HUES64 (cell line): ENCODE results near the gene HDAC10. TPM values are rescaled to one million over a fixed set of nuclear protein-coding genes. Genes with fewer than 3 reads are reported as not detected.

Experiments
- H3K27ac ChIP-seq: 2 replicates; pipeline ENCODE4 v1.7.0; 2013; ENCODE audit warnings: low read depth, low read length, inconsistent platforms
- H3K27me3 ChIP-seq: 2 replicates; pipeline ENCODE4 v1.6.1; 2013; ENCODE audit warnings: mild to moderate bottlenecking, low read length; ENCODE audit not compliant: insufficient read depth
- H3K36me3 ChIP-seq: 2 replicates; pipeline ENCODE4 v1.6.1; 2013; ENCODE audit warnings: mild to moderate bottlenecking, low read length; ENCODE audit not compliant: insufficient read depth
- H3K4me1 ChIP-seq: 2 replicates; pipeline ENCODE4 v1.6.1; 2013; ENCODE audit warnings: mild to moderate bottlenecking, low read length, moderate library complexity; ENCODE audit not compliant: insufficient read depth
- H3K4me3 ChIP-seq: 2 replicates; pipeline ENCODE4 v1.5.1; 2013; ENCODE audit warnings: mild to moderate bottlenecking, low read length, moderate library complexity
- H3K9ac ChIP-seq: 2 replicates; pipeline ENCODE4 v1.6.1; 2013; ENCODE audit warnings: mild to moderate bottlenecking, low read depth, low read length
- H3K9me3 ChIP-seq: 2 replicates; pipeline ENCODE4 v1.6.1; 2013; ENCODE audit warnings: low read depth, low read length; ENCODE audit not compliant: insufficient read depth
- WGBS: fragments of 150-250, 120-280 bp; methylation state at CpG from one replicate; pipeline ENCODE4 v1.1.7; 2013; ENCODE audit warnings: missing lambda C conversion rate; 5-methylcytosine and 5-hydroxymethylcytosine counted together
- polyA plus RNA-seq, 2 experiments: library from polyadenylated mRNA; stranded (reverse); fragments of 50-300 nt; gene quantifications; one replicate each; pipeline ENCODE4 v1.2.3, GENCODE V29; 2013

HDAC10 gene, protein sequence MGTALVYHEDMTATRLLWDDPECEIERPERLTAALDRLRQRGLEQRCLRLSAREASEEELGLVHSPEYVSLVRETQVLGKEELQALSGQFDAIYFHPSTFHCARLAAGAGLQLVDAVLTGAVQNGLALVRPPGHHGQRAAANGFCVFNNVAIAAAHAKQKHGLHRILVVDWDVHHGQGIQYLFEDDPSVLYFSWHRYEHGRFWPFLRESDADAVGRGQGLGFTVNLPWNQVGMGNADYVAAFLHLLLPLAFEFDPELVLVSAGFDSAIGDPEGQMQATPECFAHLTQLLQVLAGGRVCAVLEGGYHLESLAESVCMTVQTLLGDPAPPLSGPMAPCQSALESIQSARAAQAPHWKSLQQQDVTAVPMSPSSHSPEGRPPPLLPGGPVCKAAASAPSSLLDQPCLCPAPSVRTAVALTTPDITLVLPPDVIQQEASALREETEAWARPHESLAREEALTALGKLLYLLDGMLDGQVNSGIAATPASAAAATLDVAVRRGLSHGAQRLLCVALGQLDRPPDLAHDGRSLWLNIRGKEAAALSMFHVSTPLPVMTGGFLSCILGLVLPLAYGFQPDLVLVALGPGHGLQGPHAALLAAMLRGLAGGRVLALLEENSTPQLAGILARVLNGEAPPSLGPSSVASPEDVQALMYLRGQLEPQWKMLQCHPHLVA
- 11.0 TPM for polyA plus RNA-seq (2013, experiment 1 of 2)
- 11.8 TPM for polyA plus RNA-seq (2013, experiment 2 of 2)

DNA sequence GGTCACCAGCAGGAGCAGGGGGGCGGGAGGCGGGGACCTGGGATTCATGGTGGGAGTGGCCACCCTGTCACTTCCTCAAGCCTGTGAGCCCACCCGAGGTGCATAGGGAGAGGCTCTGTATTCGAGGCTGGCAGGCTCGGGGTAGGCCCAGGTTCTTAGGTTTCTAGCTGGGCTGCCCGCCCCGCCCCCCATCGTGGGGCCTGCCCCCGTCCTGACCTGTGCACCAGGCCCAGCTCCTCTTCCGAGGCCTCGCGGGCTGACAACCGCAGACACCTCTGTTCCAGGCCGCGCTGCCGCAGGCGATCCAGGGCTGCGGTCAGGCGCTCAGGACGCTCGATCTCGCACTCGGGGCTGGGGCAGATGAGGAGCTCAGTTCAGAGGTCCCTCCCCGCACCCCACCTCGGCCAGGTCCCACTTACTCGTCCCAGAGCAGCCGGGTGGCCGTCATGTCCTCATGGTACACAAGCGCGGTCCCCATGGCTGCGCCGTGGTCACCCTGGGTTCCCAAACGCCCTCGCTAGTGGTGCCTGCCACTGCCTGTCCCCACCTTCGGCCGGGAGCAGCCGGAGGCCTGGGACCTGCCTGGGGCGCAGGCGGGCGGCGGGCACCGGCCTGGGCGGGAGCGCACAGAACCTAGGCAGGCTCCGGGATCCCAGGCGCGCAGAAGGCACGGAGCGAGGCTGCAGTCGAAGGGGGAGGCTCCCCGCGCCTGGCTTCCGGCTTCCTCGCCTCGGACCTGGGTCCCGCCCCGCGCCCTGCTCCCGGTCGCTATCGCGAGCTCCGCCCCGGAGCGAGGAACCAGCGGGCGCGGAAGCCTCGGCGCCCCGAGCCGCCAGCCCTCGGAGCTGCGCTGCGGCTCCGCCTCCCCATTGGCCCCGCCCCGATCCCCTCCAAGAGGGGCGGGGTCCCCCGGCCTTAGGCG is at the start of gene HDAC10:
Gene HDAC10, minus strand, starts transcription at position 711 of the 922 bp plus-strand sequence. Its CDS starts 233 bp downstream, at position 478.
- WGBS, result 2% methylated on average over 81 of the region's 81 CpGs
- Histone ChIP-seq H3K27ac (peak within 1 kb of the TSS; percentile 54; the same call in 1 of the 2 replicates), H3K27me3 (no peaks in the 10 kb centered on the region), H3K4me3 (peak within 1 kb of the TSS; percentile 72), H3K9me3 (no peaks in the 10 kb centered on the region), H3K9ac (peak within 1 kb of the TSS; percentile 76), H3K4me1 (no peaks in the 10 kb centered on the region), H3K36me3 (peaks cover 9% of the 10 kb centered on the region)

DNA sequence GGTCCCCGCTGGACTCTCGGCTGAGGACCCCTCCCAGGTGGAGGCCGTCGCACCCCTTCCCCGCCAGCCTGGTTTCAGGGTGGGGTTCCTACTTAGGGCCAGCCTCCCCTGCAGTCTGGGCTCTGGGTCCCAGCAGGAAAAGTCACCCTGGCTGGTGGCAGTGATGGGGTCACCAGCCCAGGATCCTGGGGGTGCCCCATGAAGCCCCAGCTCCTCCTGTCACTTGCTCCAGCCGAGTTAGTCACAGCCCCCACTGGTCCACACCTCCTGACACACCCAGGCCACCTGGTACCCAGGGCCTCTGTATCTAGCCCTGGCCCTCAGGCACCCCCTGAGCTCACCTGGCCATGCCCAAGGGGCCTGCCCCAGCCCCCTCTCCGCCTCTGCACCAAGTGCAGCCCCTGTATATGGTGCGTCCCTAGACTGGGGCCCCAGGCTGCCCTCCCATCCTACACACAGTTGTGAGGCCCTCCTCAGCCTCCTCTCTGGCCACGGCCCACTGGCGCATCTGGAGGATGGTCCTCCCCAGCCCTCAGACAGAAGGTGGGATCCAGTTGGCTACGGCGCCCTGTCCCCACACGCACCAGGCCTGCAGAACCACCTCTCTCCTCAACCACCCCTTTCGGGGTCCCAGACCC is 49.7 kb upstream of the HDAC10 start:
- Histone ChIP-seq H3K9me3 (no peaks in the 10 kb centered on the region), H3K36me3 (no peaks in the 10 kb centered on the region), H3K4me3 (peak overlapping the region; percentile 47; the same call in 1 of the 2 replicates), H3K27me3 (peaks cover 5% of the 10 kb centered on the region), H3K4me1 (peaks cover 6% of the 10 kb centered on the region; the same call in 1 of the 2 replicates), H3K9ac (no peak overlapping the region), H3K27ac (no peak overlapping the region)
- WGBS, result 67% methylated on average over 14 of the region's 14 CpGs

DNA sequence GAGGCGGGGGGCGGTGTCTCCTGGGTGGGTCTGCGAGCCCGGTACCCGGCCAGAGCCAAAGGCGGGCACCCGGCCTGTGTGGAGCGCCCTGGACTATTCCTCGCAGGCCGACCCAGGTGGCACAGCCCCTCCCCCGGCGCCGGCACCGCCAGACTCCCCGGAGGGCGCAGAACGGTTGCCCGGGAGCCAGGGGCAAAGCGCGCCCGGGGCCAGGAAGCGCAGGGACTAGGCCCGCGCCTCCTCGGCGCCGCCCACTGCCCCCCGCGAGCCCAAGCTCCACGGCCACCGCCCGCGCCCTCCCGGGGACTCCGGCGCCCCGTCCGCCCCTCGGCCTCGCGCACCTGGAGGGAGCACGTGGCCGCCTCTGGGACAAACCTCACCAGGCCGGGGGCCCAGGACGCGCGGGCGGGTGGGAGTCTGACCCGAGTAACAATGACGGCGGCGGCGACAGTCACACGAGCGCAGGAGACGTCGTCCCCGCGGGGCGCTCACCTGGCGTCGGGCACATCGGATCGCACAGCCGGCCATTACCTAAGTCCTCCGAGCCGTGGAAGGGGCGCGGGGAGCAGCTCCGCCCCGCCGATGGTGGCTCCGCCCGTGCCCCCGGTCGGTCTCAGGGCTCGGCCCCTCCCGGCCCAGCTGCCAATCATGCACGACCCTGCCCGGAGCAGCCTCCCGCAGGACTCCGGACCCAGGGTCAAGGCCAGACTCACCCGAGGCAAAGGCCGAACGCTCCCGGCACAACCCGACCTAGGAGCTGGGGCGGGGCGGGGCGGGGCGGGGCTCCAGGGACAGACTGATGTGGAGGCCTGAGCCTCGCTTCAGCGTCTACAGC is 48.9 kb upstream of the HDAC10 start:
- H3K36me3 ChIP-seq, result no peaks in the 10 kb centered on the region
- WGBS, result 3% methylated on average over 93 of the region's 93 CpGs
- no peak overlapping the region for H3K27ac ChIP-seq
- H3K9ac ChIP-seq, result peak overlapping the region; percentile 17
- peaks cover 5% of the 10 kb centered on the region; the same call in 1 of the 2 replicates for H3K4me1 ChIP-seq
- peak overlapping the region; percentile 47 for H3K4me3 ChIP-seq
- peaks cover 5% of the 10 kb centered on the region for H3K27me3 ChIP-seq
- H3K9me3 ChIP-seq, result no peaks in the 10 kb centered on the region

DNA sequence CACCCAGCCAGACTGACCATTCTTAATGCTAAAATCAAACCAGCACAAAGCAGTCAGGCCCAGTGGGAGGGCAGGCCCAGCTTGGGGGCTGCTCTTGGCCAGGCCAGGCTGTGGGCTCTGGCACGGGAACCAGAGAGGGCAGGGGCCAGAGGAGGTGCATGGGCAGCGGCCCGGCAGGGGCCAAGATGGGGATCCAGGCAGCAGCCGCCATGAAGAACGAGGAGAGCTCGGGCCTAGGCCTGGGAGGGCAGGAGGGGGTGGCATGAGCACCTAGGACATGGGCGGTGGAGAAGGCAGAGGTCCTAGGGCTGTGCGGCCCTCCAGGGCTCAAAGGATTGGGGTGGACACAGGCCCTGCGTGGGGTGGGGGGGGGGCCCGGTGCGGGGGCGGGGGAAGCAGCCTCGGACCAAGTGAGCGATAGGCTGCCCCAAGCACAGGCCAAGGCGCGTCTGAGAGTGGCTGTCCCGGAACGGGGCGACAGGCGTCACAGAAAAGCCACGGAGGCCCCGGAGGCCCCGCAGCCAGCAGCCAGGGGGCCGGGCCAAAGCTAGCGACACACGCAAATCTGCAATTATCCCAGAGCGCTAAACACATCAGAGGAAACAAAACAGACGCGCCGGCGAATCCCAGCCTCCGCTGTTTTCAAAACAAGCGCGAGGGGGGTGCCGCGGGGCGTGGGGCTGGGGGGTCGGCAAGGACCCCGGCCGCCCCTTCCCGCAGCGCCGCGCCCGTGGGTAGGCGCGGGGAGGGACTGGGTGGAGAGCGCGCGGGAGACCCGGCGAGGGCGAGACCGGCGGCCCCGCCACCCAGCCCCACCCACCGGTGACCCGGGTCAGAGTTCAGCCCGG is 48.1 kb upstream of the HDAC10 start:
- no peaks in the 10 kb centered on the region for H3K36me3 ChIP-seq
- no peak overlapping the region for H3K27ac ChIP-seq
- peaks cover 8% of the 10 kb centered on the region for H3K4me1 ChIP-seq
- 0 out of 2 replicates have a peak overlapping the region, but pooled peaks have one; percentile 17 for H3K9ac ChIP-seq
- H3K9me3 ChIP-seq, result no peaks in the 10 kb centered on the region
- WGBS, result 19% methylated on average over 57 of the region's 59 CpGs
- peaks cover 5% of the 10 kb centered on the region for H3K27me3 ChIP-seq
- peak overlapping the region; percentile 47 for H3K4me3 ChIP-seq

DNA sequence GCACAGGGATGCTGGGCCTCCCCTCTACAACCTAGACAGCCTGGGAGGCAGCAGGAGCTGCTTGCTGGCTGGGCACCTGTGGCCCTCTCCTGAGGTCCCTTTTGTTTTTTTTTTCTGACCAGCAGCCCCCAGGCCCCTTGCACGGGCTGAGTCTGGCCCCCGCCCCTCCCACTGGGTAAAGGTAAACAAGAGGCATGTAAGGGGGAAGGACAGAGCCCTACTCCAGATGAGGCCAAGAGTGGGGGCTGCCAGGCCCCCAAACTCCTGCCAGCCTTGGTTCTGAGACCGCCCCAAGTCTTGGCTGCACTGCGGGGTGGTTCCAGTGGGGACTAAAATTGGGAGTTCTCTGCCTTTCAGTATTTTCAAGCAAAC is 47.2 kb upstream of the HDAC10 start:
- Histone ChIP-seq H3K9ac (no peak overlapping the region), H3K9me3 (no peaks in the 10 kb centered on the region), H3K27me3 (peaks cover 5% of the 10 kb centered on the region), H3K36me3 (no peaks in the 10 kb centered on the region), H3K4me1 (peaks cover 10% of the 10 kb centered on the region), H3K27ac (no peak overlapping the region), H3K4me3 (no peak overlapping the region)
- WGBS, result 81% methylated on average over 4 of the region's 4 CpGs

DNA sequence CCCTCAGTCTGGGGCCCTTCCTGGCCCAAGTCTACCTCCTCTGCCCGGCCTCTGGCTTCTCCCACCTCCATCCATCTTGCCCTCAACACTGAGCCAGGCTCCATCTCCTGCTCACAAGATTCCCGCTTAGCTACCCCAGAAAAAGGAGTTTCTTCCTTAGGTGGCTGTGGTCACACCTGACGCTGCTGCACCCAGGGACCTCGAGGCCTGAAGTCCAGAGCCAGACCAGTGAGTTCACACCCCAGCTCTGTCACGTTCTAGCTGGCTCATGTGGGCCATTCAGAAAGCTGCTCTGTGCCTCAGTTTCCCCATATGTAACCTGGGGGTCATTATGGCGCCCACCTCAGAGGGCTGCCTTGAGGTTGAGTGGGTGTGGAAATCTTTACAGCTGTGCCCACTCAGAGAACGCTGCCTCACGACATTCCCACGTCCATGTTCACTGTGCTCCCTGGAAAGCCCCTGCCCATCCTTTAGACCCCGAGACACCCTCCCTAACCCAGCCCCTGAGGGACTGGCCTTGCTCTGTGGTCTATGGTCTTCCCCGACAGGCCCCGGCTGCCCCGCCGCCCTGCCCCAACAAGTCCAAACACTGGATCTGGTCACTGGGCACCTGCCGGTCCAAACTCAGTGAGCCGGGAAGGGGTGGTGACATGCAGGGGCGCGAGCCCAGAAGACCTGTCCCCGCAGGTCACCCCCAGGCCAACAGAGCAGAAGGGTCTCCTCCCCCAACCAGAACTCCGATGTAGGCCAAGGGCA is 46.6 kb upstream of the HDAC10 start:
- H3K4me3 ChIP-seq, result no peak overlapping the region
- peaks cover 5% of the 10 kb centered on the region for H3K27me3 ChIP-seq
- WGBS, result 92% methylated on average over 20 of the region's 20 CpGs
- H3K27ac ChIP-seq, result no peak overlapping the region
- no peaks in the 10 kb centered on the region for H3K9me3 ChIP-seq
- no peak overlapping the region for H3K9ac ChIP-seq
- no peaks in the 10 kb centered on the region for H3K36me3 ChIP-seq
- H3K4me1 ChIP-seq, result peaks cover 15% of the 10 kb centered on the region

DNA sequence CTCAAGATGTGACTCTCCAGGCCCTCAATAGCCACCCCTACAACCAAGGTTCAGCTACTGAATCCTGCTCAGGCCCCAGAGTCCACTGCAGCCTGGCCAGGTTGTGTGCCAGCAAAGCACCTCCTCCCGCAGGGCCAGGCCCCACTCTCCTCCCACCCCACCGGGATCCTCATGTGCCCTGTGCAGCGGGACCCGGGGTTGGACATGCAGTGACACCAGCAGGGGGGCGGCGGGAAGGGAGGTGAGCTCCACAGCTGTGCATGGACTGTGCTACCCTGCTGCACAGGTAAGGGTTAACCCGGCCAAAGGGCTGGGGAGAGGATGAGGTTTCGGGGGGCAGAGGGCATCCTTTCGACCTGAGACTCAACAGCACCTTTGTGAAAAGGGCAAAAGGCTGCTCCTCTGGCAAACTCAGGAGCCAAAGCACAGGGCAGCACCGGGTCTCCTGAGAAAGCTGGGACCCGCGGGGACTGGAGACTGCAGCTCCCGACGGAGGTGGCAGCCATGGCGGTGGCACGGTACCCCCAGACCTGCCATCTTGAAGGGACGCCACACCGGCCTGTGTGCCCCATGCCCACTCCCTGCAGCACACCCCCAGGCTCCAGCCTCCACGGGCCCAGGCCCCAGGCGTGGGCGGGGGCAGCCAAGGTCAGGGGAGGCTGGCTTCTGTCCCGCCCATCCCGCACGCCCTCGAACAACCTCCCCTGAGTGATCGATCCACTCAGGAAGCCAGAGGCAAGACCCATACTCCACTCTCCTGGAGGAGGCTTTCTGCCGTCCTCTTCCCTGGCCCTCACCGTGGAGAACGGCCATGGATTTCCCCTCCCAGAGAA is 45.8 kb upstream of the HDAC10 start:
- Histone ChIP-seq H3K36me3 (no peaks in the 10 kb centered on the region), H3K9me3 (no peaks in the 10 kb centered on the region), H3K9ac (no peak overlapping the region), H3K27me3 (peaks cover 5% of the 10 kb centered on the region), H3K27ac (no peak overlapping the region), H3K4me3 (no peak overlapping the region), H3K4me1 (peaks cover 18% of the 10 kb centered on the region)
- WGBS, result 92% methylated on average over 29 of the region's 29 CpGs

DNA sequence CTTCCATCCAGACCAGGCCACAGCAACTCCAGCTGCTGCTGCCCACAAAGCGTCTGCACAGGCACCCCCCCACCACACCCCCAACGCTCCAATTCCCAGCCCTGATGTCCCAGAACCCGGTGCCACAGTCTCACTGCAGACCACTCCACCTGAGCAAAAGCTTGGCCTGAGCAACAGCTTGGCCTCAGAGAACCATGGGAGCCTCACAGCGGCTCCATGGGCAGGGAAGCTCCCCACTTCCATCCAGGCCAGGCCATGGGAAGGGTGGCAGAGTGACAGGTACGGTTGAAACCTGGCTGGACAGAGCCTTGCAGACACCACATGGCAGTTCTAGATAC is 43.2 kb upstream of the HDAC10 start:
- WGBS, result 84% methylated on average over 5 of the region's 5 CpGs
- peaks cover 11% of the 10 kb centered on the region for H3K36me3 ChIP-seq
- no peaks in the 10 kb centered on the region for H3K9me3 ChIP-seq
- no peak overlapping the region for H3K4me3 ChIP-seq
- peak overlapping the region; percentile 69 for H3K9ac ChIP-seq
- peaks cover 18% of the 10 kb centered on the region for H3K4me1 ChIP-seq
- no peaks in the 10 kb centered on the region for H3K27me3 ChIP-seq
- peak overlapping the region; percentile 93 for H3K27ac ChIP-seq
